C4-2B (cell line): Measurements from ENCODE around the gene CYP2U1.

Experiments used
- ZFX ChIP-seq: fragments of 450-650 bp; IDR thresholded peaks from 2 replicates; pipeline ENCODE4 v1.6.1; 2017
- TF ChIP-seq, protein P1 (sequence below): fragments of 450-650 bp; conservative IDR thresholded peaks from 2 replicates; pipeline ENCODE4 v1.5.1; 2017; ENCODE audit warnings: mild to moderate bottlenecking

DNA sequence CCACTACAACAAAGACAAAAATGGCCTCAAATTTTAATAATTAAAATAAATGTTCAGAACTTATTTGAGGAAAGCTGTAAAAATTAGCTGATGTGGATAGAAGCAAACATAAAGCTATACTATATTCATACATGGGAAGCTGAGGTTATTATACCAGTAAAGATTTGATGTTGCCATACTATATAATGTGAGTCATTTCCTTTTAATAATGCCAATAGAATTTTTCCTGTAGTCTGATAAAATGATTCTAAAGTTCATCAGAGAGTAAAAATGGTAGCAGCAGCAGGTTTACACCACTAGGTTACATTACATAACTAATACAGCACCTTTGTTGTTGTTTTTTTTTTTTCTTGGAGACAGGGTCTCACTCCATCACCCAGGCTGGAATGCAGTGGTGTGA is 45.5 kb upstream of the CYP2U1 start:
- TF ChIP-seq, protein P1, sequence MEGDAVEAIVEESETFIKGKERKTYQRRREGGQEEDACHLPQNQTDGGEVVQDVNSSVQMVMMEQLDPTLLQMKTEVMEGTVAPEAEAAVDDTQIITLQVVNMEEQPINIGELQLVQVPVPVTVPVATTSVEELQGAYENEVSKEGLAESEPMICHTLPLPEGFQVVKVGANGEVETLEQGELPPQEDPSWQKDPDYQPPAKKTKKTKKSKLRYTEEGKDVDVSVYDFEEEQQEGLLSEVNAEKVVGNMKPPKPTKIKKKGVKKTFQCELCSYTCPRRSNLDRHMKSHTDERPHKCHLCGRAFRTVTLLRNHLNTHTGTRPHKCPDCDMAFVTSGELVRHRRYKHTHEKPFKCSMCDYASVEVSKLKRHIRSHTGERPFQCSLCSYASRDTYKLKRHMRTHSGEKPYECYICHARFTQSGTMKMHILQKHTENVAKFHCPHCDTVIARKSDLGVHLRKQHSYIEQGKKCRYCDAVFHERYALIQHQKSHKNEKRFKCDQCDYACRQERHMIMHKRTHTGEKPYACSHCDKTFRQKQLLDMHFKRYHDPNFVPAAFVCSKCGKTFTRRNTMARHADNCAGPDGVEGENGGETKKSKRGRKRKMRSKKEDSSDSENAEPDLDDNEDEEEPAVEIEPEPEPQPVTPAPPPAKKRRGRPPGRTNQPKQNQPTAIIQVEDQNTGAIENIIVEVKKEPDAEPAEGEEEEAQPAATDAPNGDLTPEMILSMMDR = no peak
- TF ChIP-seq ZFX = no peak
